ENCODE data around the gene PDE7B. TPM values are rescaled to one million over a fixed set of nuclear protein-coding genes. Genes with fewer than 3 reads are reported as not detected.

The PDE7B gene
- total RNA-seq, 3 donors from 2014 or later: 2.1 to 4.0 (median 2.2) TPM

DNA sequence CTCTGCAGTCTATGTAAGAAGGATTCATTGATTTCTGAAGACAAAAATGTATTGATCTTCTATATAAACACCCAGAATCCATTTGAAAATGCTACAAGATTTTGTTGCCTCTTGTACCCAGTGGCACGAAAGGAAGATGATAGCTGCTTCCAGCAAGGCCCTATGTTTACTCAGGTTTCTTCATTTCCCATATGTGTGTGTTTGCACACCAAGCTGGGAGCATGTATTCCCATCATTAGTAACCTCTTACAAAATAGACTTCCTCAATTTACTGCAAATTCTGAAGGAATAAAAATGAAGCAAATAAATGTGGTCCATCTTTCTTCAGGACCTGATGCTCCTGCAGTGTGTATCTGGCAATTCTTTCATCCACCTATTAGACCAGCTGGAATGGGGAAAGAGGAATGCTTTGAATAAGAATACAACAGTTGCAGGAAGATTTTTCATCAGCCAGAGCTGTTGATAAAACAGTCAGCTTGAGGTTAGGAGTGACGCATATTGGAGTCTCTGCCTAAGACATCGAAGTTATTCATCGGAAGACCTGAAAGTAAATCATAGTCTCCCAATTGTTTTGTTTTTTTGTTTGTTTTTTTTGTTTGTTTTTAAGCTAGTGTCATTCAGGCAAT, 132.3 kb downstream of the PDE7B start:
- intact Hi-C loops (cut with DNase I, micrococcal nuclease): no loop called here
- TF ChIP-seq, protein P1, sequence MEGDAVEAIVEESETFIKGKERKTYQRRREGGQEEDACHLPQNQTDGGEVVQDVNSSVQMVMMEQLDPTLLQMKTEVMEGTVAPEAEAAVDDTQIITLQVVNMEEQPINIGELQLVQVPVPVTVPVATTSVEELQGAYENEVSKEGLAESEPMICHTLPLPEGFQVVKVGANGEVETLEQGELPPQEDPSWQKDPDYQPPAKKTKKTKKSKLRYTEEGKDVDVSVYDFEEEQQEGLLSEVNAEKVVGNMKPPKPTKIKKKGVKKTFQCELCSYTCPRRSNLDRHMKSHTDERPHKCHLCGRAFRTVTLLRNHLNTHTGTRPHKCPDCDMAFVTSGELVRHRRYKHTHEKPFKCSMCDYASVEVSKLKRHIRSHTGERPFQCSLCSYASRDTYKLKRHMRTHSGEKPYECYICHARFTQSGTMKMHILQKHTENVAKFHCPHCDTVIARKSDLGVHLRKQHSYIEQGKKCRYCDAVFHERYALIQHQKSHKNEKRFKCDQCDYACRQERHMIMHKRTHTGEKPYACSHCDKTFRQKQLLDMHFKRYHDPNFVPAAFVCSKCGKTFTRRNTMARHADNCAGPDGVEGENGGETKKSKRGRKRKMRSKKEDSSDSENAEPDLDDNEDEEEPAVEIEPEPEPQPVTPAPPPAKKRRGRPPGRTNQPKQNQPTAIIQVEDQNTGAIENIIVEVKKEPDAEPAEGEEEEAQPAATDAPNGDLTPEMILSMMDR (IDR thresholded peaks at IDR 0.05): no peak
- no peak for DNase-seq

DNA sequence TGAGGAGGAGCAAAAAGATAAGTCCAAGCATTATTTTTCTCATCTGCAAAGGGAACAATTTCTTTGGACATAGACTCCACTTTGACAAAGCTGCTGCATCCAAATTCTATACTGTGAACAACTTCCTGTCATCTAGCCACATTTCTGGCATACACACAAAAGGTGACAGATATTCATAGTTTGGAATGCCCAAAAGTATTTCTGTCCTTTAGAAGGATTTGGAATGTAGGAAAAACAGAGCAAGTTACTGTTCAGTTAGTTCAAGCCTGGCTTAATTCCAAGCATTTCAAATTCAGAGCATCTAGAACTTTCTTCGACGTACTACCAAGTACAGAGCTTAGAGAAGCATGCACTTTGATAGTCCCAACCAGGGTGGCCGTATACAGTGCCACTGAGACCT, 134.0 kb downstream of the PDE7B start:
- Histone ChIP-seq H3K36me3 (ENCODE audit: low read depth) (no peaks in the 10 kb centered on the region), H3K4me3 (no peak overlapping the region), H3K4me1 (ENCODE audit: low read depth) (no peaks in the 10 kb centered on the region), H3K9me3 (no peaks in the 10 kb centered on the region)
- ATAC-seq (no peak), DNase-seq (no peak)
- intact Hi-C loops (cut with DNase I, micrococcal nuclease): no loop called here
- TF ChIP-seq, protein P1 (IDR thresholded peaks at IDR 0.05): no peak

More for the DNA sequence above, 132.3 kb downstream of the PDE7B start:
- no peak for ATAC-seq
- Histone ChIP-seq H3K4me1 (ENCODE audit: low read depth) (no peaks in the 10 kb centered on the region), H3K4me3 (no peak overlapping the region), H3K36me3 (ENCODE audit: low read depth) (no peaks in the 10 kb centered on the region), H3K9me3 (no peaks in the 10 kb centered on the region)

DNA sequence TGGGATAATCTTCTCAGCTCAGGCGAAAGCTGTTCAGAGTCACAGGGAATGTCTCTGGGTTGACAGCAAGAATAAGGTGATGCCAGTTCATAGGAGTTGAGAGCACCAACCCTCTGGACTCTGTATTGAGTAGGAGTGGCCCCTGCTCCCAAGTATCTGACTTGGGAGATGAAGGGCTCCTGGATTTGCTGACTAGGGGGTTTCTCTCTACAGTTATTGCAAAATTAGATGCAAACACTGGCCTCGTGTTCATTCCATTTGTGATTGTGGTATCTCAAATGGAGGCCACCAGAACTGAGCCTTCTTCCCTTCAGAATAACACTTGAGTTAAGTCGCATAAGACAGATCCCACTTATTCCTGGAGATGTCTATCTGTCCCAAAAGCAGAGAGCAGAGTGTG, 135.7 kb downstream of the PDE7B start:
- intact Hi-C loops (cut with DNase I, micrococcal nuclease): no loop called here
- no peak overlapping the region for H3K4me3 ChIP-seq
- no peaks in the 10 kb centered on the region for H3K4me1 ChIP-seq (ENCODE audit: low read depth)
- no peaks in the 10 kb centered on the region for H3K9me3 ChIP-seq
- ATAC-seq: no peak
- no peaks in the 10 kb centered on the region for H3K36me3 ChIP-seq (ENCODE audit: low read depth)
- TF ChIP-seq, protein P1 (IDR thresholded peaks at IDR 0.05): no peak
- no peak for DNase-seq

DNA sequence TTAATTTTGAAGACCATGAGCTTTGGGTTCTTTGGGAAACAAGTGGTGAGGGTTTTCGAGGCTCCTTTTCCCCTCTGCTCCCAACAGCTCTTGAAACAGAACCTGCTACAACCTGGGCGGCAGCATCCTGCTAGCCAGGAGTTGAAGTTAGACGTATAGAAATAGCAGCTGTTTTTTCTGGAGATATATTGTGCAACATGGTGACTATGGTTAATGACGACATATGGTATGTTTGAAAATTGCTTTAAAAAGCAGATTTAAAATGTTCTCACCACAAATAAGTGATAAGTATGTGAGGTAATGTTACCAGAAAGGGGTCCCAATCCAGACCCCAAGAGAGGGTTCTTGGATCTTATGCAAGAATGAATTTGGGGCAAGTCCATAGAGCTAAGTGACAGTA, 138.9 kb downstream of the PDE7B start:
- ATAC-seq: no peak

DNA sequence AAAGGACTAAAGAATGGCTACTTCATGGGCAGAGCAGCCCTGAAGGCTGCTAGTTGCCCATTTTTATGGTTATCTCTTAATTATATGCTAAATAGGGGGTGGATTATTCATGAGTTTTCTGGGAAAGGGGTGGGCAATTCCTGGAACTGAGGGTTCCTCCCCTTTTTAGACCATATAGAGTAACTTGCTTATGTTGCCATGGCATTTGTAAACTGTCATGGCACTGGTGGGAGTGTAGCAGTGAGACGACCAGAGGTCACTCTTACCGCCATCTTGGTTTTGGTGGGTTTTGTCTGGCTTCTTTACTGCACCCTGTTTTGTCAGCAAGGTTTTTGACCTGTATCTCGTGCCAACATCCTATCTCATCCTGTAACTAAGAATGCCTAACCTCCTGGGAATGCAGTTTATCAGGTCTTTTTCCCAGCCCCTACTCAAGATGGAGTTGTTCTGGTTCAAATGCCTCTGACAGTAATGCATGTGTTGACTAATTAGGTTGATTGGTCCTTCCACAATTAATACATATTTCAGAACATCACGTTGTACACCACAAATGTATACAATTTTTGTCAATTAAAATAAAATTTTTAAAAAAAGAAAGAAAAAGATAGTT, 139.5 kb downstream of the PDE7B start:
- TF ChIP-seq, protein P1 (IDR thresholded peaks at IDR 0.05): no peak
- no peaks in the 10 kb centered on the region for H3K4me1 ChIP-seq (ENCODE audit: low read depth)
- intact Hi-C loops (cut with DNase I, micrococcal nuclease): no loop called here

More for the DNA sequence above, 138.9 kb downstream of the PDE7B start:
- no peak overlapping the region for H3K4me3 ChIP-seq
- H3K4me1 ChIP-seq (ENCODE audit: low read depth): no peaks in the 10 kb centered on the region
- intact Hi-C loops (cut with DNase I, micrococcal nuclease): no loop called here
- H3K36me3 ChIP-seq (ENCODE audit: low read depth): no peaks in the 10 kb centered on the region
- TF ChIP-seq, protein P1 (IDR thresholded peaks at IDR 0.05): no peak
- DNase-seq: no peak
- H3K9me3 ChIP-seq: no peaks in the 10 kb centered on the region

More for the DNA sequence above, 139.5 kb downstream of the PDE7B start:
- Histone ChIP-seq H3K9me3 (no peaks in the 10 kb centered on the region), H3K36me3 (ENCODE audit: low read depth) (no peaks in the 10 kb centered on the region), H3K4me3 (no peak overlapping the region)
- ATAC-seq (no peak), DNase-seq (no peak)

All from mucosa of descending colon (tissue), 3 donors.